IPS-15b (cell line): ENCODE measurements around the gene CTR9.

ENCODE experiments used
- H3K27me3 ChIP-seq: one replicate; pipeline ENCODE4 v1.6.1; 2013; ENCODE audit warnings: low read length; ENCODE audit not compliant: control insufficient read depth, insufficient read depth
- H3K36me3 ChIP-seq: one replicate; pipeline ENCODE4 v1.6.1; 2013; ENCODE audit warnings: low read length; ENCODE audit not compliant: control insufficient read depth, insufficient read depth
- H3K4me1 ChIP-seq: one replicate; pipeline ENCODE4 v1.6.1; 2013; ENCODE audit warnings: mild to moderate bottlenecking, low read length; ENCODE audit not compliant: control insufficient read depth, insufficient read depth
- H3K4me3 ChIP-seq: one replicate; pipeline ENCODE4 v1.5.1; 2013; ENCODE audit warnings: low read depth, low read length
- H3K9ac ChIP-seq: one replicate; pipeline ENCODE4 v1.6.1; 2013; ENCODE audit warnings: low read depth, mild to moderate bottlenecking, low read length
- H3K9me3 ChIP-seq: one replicate; pipeline ENCODE4 v1.6.1; 2013; ENCODE audit warnings: mild to moderate bottlenecking, low read length; ENCODE audit not compliant: control insufficient read depth, insufficient read depth

The CTR9 gene

DNA sequence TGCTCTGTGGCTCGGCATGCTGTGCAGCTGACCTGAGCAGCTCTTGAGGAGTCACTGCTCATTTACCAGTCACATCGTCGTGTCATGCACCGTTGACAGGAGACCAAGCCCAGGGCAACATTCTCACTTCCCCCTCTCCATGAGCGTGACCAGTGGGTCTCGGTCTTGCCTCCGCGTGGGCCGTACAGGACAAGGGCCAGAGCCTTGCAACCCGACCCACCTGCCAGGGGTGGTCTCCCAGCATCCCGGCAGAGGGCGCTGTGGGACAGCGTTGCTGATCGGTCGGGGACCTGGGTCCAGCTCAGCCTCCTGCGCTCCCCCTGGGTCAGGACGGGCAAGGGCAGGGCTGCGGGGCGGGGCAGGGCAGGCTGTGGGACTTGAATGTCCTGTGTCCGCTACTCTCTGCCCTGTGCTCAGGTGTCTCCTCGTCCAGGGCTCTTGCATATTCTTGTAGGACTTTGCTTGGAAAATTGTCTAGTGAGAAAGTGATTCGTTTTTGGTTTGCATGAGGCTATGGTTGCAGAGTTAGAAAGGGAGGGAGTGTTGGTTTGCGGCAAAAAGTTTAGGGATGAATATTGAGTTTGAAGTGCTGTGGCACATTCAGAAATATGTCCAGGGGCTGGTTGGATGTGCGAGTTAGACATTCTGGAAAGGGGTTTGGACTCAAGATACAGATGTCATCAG, 41.5 kb downstream of the CTR9 start:
- Histone ChIP-seq H3K9ac (no peak overlapping the region), H3K9me3 (no peaks in the 10 kb centered on the region), H3K27me3 (peaks cover 10% of the 10 kb centered on the region), H3K4me3 (peak overlapping the region; percentile 33), H3K36me3 (peaks cover 11% of the 10 kb centered on the region), H3K4me1 (no peaks in the 10 kb centered on the region)

DNA sequence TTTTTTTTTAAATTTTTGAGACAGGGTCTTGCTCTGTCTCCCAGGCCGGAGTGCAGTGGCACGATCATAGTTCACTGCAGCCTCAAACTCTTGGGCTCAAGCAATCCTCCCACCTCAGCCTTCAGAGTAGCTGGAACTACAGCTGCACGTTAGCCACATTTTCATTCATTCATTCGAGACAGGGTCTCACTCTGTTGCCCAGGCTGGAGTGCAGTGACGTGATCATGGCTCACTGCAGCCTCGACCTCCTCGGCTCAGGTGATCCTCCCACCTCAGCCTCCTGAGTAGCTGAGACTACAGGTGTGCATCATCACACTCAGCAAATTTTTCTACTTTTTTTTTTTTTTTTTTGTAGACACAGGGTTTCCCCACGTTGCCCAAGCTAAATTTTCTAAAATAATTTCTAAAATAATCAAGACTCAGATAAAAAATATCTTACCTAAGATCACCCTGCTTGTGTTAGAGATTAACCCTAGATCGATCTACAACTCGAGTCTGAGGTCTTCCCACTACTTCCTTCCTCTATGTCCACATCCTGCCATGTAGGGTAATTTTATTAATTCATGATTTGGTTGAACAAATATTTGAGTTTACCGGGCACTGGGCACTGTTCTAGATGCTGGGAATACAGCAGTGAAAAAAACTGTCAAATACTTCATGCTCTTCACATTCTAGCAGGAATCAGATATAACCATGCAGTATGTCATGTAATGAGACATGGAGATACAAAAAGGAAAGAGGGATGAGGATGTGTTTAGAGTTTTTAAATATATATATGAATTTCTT, 42.6 kb downstream of the CTR9 start:
- H3K4me1 ChIP-seq: no peaks in the 10 kb centered on the region
- H3K36me3 ChIP-seq: peaks cover 17% of the 10 kb centered on the region
- H3K9ac ChIP-seq: no peak overlapping the region

GRCh38 chr11:10796191-10796590, 45.1 kb downstream of the CTR9 start:
- Histone ChIP-seq H3K36me3 (peaks cover 40% of the 10 kb centered on the region), H3K9me3 (no peaks in the 10 kb centered on the region), H3K9ac (no peak overlapping the region), H3K27me3 (peaks cover 10% of the 10 kb centered on the region), H3K4me1 (no peaks in the 10 kb centered on the region), H3K4me3 (no peak overlapping the region)

More for the DNA sequence above, 42.6 kb downstream of the CTR9 start:
- H3K9me3 ChIP-seq: no peaks in the 10 kb centered on the region
- H3K27me3 ChIP-seq: peaks cover 10% of the 10 kb centered on the region
- H3K4me3 ChIP-seq: no peak overlapping the region

GRCh38 chr11:10797001-10797400, 46.0 kb downstream of the CTR9 start:
- Histone ChIP-seq H3K4me3 (no peak overlapping the region), H3K9ac (no peak overlapping the region), H3K27me3 (peaks cover 7% of the 10 kb centered on the region), H3K4me1 (no peaks in the 10 kb centered on the region), H3K9me3 (no peaks in the 10 kb centered on the region), H3K36me3 (peaks cover 47% of the 10 kb centered on the region)

- no peaks in the 10 kb centered on the region for H3K4me1 ChIP-seq
- peaks cover 52% of the 10 kb centered on the region for H3K36me3 ChIP-seq
- no peaks in the 10 kb centered on the region for H3K9me3 ChIP-seq
- H3K27me3 ChIP-seq: peaks cover 7% of the 10 kb centered on the region
- H3K4me3 ChIP-seq: no peak overlapping the region
- no peak overlapping the region for H3K9ac ChIP-seq
Measured at GRCh38 chr11:10797531-10797930, 46.5 kb downstream of the CTR9 start.

- H3K4me3 ChIP-seq: no peak overlapping the region
- H3K36me3 ChIP-seq: peaks cover 61% of the 10 kb centered on the region
- H3K27me3 ChIP-seq: no peaks in the 10 kb centered on the region
- H3K4me1 ChIP-seq: no peaks in the 10 kb centered on the region
- H3K9ac ChIP-seq: no peak overlapping the region
- no peaks in the 10 kb centered on the region for H3K9me3 ChIP-seq
Measured at GRCh38 chr11:10798330-10798928, 47.4 kb downstream of the CTR9 start.

GRCh38 chr11:10800292-10800691, 49.2 kb downstream of the CTR9 start:
- H3K9me3 ChIP-seq: no peaks in the 10 kb centered on the region
- H3K4me3 ChIP-seq: no peak overlapping the region
- no peaks in the 10 kb centered on the region for H3K4me1 ChIP-seq
- no peaks in the 10 kb centered on the region for H3K27me3 ChIP-seq
- peaks cover 79% of the 10 kb centered on the region for H3K36me3 ChIP-seq
- H3K9ac ChIP-seq: no peak overlapping the region

DNA sequence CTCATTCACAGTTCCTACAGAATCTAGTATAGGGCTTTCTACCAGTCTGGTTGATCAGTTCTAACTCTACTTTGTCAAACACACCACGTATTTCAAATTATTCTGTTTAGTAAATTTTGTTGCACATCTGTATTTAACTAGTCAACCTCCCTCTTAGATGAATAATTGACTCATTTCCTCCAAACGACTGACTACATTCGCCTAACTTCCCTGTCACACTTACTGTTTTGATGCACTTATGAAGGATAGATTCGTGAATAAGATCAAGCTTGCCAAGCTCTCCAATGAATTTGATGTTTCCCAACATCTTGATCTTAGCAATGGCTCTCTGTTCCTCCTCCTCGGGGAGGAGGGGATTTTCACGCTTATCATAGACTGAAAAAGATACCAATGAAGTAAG, 52.6 kb downstream of the CTR9 start:
- no peak overlapping the region for H3K9ac ChIP-seq
- H3K36me3 ChIP-seq: peaks cover 76% of the 10 kb centered on the region
- H3K9me3 ChIP-seq: no peaks in the 10 kb centered on the region
- no peak overlapping the region for H3K4me3 ChIP-seq
- H3K4me1 ChIP-seq: no peaks in the 10 kb centered on the region
- H3K27me3 ChIP-seq: no peaks in the 10 kb centered on the region

- peaks cover 57% of the 10 kb centered on the region for H3K36me3 ChIP-seq
- no peaks in the 10 kb centered on the region for H3K9me3 ChIP-seq
- no peaks in the 10 kb centered on the region for H3K27me3 ChIP-seq
- H3K9ac ChIP-seq: no peak overlapping the region
- H3K4me1 ChIP-seq: peaks cover 3% of the 10 kb centered on the region
- no peak overlapping the region for H3K4me3 ChIP-seq
Measured at GRCh38 chr11:10805741-10806140, 54.7 kb downstream of the CTR9 start.

- peaks cover 3% of the 10 kb centered on the region for H3K4me1 ChIP-seq
- no peak overlapping the region for H3K9ac ChIP-seq
- no peaks in the 10 kb centered on the region for H3K9me3 ChIP-seq
- no peaks in the 10 kb centered on the region for H3K27me3 ChIP-seq
- no peak overlapping the region for H3K4me3 ChIP-seq
- H3K36me3 ChIP-seq: peaks cover 53% of the 10 kb centered on the region
Measured at GRCh38 chr11:10806206-10806605, 55.2 kb downstream of the CTR9 start.

GRCh38 chr11:10807493-10808234, 56.6 kb downstream of the CTR9 start:
- Histone ChIP-seq H3K4me1 (peaks cover 3% of the 10 kb centered on the region), H3K9me3 (no peaks in the 10 kb centered on the region), H3K9ac (peak overlapping the region; percentile 99), H3K36me3 (peaks cover 40% of the 10 kb centered on the region), H3K27me3 (no peaks in the 10 kb centered on the region), H3K4me3 (peak overlapping the region; percentile 95)
